ENCODE results near the gene FKBP15.
"Not testable (repeated sequence)": the region's sequence is repeated elsewhere in the genome, so short reads cannot be mapped to it uniquely, and the experiment has no call there.

The FKBP15 gene

DNA sequence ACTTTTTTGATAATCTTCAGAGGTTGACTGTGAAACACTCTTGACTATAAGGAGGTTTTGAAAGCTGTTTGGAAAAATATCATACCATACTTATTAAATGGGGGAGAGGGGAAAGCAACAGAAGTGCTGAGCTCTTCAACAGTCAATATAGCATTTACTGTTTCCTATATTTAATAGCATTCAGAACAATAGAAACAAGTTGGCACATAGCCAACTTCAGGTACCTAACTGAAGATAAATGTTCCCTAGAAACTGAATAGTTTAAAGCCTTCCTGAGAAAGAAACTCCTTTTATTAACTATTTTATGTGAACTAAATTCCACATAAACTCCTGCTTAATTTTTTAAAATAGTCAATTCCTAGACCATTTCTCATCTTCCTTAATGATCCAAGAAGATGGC is 26.6 kb upstream of the FKBP15 start:
- Mint-ChIP-seq H3K4me3 (no peak overlapping the region), H3K27me3 (no peaks in the 10 kb centered on the region), H3K36me3 (ENCODE audit: insufficient read depth) (no peaks in the 10 kb centered on the region), H3K27ac (ENCODE audit: low read depth) (no peak overlapping the region), H3K4me1 (no peaks in the 10 kb centered on the region), H3K9me3 (no peaks in the 10 kb centered on the region)
- no peak for DNase-seq (ENCODE audit: low spot score in 2 of 2)
- no peak for ATAC-seq (replicated peaks; ENCODE audit: extremely low read depth, poor library complexity, severe bottlenecking)

GRCh38 chr9:113246928-113247327 is 25.9 kb upstream of the FKBP15 start:
- Mint-ChIP-seq H3K27me3 (no peaks in the 10 kb centered on the region), H3K4me1 (no peaks in the 10 kb centered on the region), H3K27ac (ENCODE audit: low read depth) (no peak overlapping the region), H3K4me3 (no peak overlapping the region), H3K36me3 (ENCODE audit: insufficient read depth) (no peaks in the 10 kb centered on the region), H3K9me3 (no peaks in the 10 kb centered on the region)
- DNase-seq (ENCODE audit: low spot score in 2 of 2) (no peak), ATAC-seq (replicated peaks; ENCODE audit: extremely low read depth, poor library complexity, severe bottlenecking) (no peak)

DNA sequence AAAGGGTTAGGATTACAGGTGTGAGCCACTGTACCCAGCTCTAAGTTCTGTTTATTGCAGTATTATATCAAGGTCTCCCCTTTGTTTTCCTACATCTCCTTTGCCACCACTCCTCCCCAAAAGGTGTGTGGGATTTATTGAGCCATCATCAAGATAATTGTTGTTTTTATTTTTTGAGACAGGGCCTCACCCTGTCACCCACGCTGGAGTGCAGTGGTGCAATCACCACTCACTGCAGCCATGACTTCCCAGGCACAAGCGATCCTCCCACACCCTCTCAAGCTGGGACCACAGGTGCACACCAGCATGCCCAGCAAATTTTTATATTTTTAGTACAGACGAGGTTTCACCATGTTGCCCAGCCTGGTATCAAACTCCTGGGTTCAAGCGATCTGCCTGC is 24.8 kb upstream of the FKBP15 start:
- no peak overlapping the region for H3K27ac Mint-ChIP-seq (ENCODE audit: low read depth)
- H3K27me3 Mint-ChIP-seq: no peaks in the 10 kb centered on the region

GRCh38 chr9:113244556-113244955 is 23.5 kb upstream of the FKBP15 start:
- Mint-ChIP-seq H3K4me1 (no peaks in the 10 kb centered on the region), H3K27me3 (no peaks in the 10 kb centered on the region), H3K9me3 (no peaks in the 10 kb centered on the region), H3K4me3 (no peak overlapping the region), H3K27ac (ENCODE audit: low read depth) (no peak overlapping the region), H3K36me3 (ENCODE audit: insufficient read depth) (no peaks in the 10 kb centered on the region)
- ATAC-seq (replicated peaks; ENCODE audit: extremely low read depth, poor library complexity, severe bottlenecking): no peak
- no peak for DNase-seq (ENCODE audit: low spot score in 2 of 2)

More for the DNA sequence above, 24.8 kb upstream of the FKBP15 start:
- ATAC-seq (replicated peaks; ENCODE audit: extremely low read depth, poor library complexity, severe bottlenecking): no peak
- Mint-ChIP-seq H3K9me3 (no peaks in the 10 kb centered on the region), H3K36me3 (ENCODE audit: insufficient read depth) (no peaks in the 10 kb centered on the region), H3K4me3 (no peak overlapping the region), H3K4me1 (no peaks in the 10 kb centered on the region)
- DNase-seq (ENCODE audit: low spot score in 2 of 2): no peak

DNA sequence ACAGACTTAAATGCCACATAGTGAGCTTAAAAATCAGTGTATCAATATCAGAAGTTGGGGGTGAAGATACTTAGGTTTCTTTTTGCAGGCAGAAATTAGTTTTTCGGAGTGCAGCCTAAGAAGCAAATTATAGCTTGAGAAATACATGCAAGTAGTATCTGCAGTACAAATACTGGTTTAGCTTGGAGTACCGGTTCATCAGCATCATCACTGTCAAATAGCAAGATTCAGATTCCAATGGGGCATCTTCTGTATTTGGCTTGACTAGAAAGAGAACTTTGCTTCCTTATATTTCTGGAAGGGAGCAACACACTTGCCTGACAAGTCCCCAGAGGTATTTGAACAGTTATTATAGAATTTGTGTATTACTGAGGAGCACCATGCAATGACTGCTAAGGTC is 20.1 kb upstream of the FKBP15 start:
- Mint-ChIP-seq H3K36me3 (ENCODE audit: insufficient read depth) (no peaks in the 10 kb centered on the region), H3K4me3 (no peak overlapping the region), H3K4me1 (no peaks in the 10 kb centered on the region), H3K27ac (ENCODE audit: low read depth) (no peak overlapping the region), H3K27me3 (no peaks in the 10 kb centered on the region), H3K9me3 (no peaks in the 10 kb centered on the region)
- DNase-seq (ENCODE audit: low spot score in 2 of 2) (no peak), ATAC-seq (replicated peaks; ENCODE audit: extremely low read depth, poor library complexity, severe bottlenecking) (no peak)

GRCh38 chr9:113238859-113239232 is 17.8 kb upstream of the FKBP15 start:
- DNase-seq (ENCODE audit: low spot score in 2 of 2) (no peak), ATAC-seq (replicated peaks; ENCODE audit: extremely low read depth, poor library complexity, severe bottlenecking) (no peak)
- H3K4me1 Mint-ChIP-seq: peaks cover 2% of the 10 kb centered on the region
- no peaks in the 10 kb centered on the region for H3K9me3 Mint-ChIP-seq
- H3K36me3 Mint-ChIP-seq (ENCODE audit: insufficient read depth): no peaks in the 10 kb centered on the region
- no peaks in the 10 kb centered on the region for H3K27me3 Mint-ChIP-seq
- H3K4me3 Mint-ChIP-seq: no peak overlapping the region
- no peak overlapping the region for H3K27ac Mint-ChIP-seq (ENCODE audit: low read depth)

- Mint-ChIP-seq H3K9me3 (no peaks in the 10 kb centered on the region), H3K4me1 (peaks cover 6% of the 10 kb centered on the region), H3K27me3 (no peaks in the 10 kb centered on the region), H3K27ac (ENCODE audit: low read depth) (no peak overlapping the region), H3K36me3 (ENCODE audit: insufficient read depth) (no peaks in the 10 kb centered on the region), H3K4me3 (no peak overlapping the region)
- ATAC-seq (replicated peaks; ENCODE audit: extremely low read depth, poor library complexity, severe bottlenecking) (no peak), DNase-seq (ENCODE audit: low spot score in 2 of 2) (no peak)
These were observed 17.3 kb upstream of the FKBP15 start for GRCh38 chr9:113238202-113238858.

DNA sequence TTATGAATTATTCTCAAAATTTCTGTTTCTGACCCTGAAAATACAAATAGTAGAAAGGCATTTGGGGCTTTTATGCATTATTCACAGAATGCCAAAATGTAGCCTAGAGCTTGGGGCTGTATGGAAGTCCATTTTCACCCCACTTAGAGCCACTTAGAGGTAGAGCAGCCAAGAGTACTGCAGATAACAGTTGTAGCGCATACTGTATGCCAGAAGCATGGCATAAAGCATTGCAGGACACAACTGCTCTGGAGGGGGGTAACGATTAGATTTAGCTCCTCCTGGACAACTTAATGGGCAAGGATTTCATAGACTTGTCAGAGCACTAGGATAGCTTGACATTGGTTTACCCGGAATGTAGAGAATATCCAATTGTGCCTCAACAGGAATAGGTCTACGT is 15.9 kb upstream of the FKBP15 start:
- Mint-ChIP-seq H3K27me3 (no peaks in the 10 kb centered on the region), H3K27ac (ENCODE audit: low read depth) (no peak overlapping the region), H3K4me3 (no peak overlapping the region), H3K4me1 (peaks cover 14% of the 10 kb centered on the region), H3K9me3 (no peaks in the 10 kb centered on the region), H3K36me3 (ENCODE audit: insufficient read depth) (no peaks in the 10 kb centered on the region)
- no peak for DNase-seq (ENCODE audit: low spot score in 2 of 2)
- ATAC-seq (replicated peaks; ENCODE audit: extremely low read depth, poor library complexity, severe bottlenecking): no peak

DNA sequence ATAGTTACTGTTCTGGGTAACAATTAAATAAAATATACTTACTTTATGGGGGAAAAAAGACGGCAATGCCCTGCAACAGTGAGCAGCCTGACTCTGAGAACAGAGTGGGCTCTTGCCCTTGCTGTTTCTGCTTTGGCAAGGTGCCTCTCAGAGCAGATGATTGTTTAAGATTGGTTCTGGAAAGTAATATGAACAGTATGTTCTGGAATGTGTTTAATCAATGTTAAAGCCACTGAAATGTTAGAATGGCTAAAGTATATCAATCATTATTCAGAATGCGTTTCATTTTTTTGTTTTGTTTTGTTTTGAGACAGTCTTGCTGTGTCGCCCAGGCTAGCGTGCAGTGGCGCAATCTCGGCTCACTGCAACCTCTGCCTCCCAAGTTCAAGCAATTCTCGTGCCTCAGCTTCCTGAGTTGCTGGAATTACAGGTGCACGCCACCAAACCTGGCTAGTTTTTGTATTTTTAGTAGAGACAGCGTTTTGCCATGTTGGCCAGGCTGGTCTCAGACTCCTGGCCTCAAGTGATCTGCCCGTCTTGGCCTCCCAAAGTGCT is 14.7 kb upstream of the FKBP15 start:
- H3K36me3 Mint-ChIP-seq (ENCODE audit: insufficient read depth); H3K27me3 Mint-ChIP-seq; H3K9me3 Mint-ChIP-seq; H3K4me3 Mint-ChIP-seq; ATAC-seq (replicated peaks; ENCODE audit: extremely low read depth, poor library complexity, severe bottlenecking); DNase-seq (ENCODE audit: low spot score in 2 of 2); H3K27ac Mint-ChIP-seq (ENCODE audit: low read depth): not testable (repeated sequence)
- H3K4me1 Mint-ChIP-seq: peaks cover 14% of the 10 kb centered on the region

DNA sequence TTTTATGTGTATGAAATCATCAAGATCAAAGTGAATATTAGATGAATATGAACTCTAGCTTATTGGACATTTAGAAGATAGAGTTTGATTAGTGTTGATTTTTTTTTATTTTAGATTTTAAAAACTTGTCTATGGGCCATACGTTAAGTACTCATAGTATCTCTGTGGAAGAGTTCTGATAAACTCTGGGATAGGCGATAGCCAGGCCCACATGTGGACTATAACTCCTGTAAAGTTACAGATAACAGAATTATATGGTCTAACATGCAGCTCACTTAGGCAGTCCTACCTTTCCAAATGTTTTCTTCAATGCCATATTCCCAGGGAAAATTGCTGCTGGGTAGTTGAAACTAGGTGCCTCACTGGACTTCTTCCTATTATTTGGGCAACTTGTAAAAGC is 10.6 kb upstream of the FKBP15 start:
- DNase-seq (ENCODE audit: low spot score in 2 of 2): no peak

GRCh38 chr9:113228130-113228665 is 7.1 kb upstream of the FKBP15 start:
- ATAC-seq (replicated peaks; ENCODE audit: extremely low read depth, poor library complexity, severe bottlenecking): peak; percentile 33
- Mint-ChIP-seq H3K4me1 (peaks cover 7% of the 10 kb centered on the region), H3K36me3 (ENCODE audit: insufficient read depth) (peaks cover 2% of the 10 kb centered on the region), H3K27ac (ENCODE audit: low read depth) (no peak overlapping the region), H3K9me3 (no peaks in the 10 kb centered on the region), H3K27me3 (no peaks in the 10 kb centered on the region), H3K4me3 (no peak overlapping the region)
- no peak for DNase-seq (ENCODE audit: low spot score in 2 of 2)

More for the DNA sequence above, 10.6 kb upstream of the FKBP15 start:
- H3K4me3 Mint-ChIP-seq: no peak overlapping the region
- no peaks in the 10 kb centered on the region for H3K36me3 Mint-ChIP-seq (ENCODE audit: insufficient read depth)
- peak overlapping the region; percentile 94 for H3K27ac Mint-ChIP-seq (ENCODE audit: low read depth)
- ATAC-seq (replicated peaks; ENCODE audit: extremely low read depth, poor library complexity, severe bottlenecking): no peak
- H3K27me3 Mint-ChIP-seq: no peaks in the 10 kb centered on the region
- H3K9me3 Mint-ChIP-seq: no peaks in the 10 kb centered on the region
- peaks cover 14% of the 10 kb centered on the region for H3K4me1 Mint-ChIP-seq

DNA sequence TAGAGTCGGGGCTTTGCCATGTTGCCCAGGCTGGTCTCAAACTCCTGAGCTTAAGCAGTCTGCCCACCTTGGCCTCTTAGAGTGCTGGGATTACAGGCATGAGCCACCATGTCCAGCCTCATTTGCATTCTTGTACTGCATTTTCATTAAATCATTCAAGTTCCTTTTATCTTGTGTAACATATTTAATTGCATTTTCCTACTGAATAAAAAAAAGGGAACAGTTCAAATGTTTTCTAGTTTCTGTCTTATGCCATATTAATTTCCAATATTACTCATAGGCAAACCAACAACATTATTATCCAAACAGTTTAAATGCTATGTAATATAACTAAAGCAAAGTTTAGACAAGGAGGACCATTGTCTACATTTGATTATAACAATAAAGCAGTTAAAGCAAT is 6.4 kb upstream of the FKBP15 start:
- Mint-ChIP-seq H3K36me3 (ENCODE audit: insufficient read depth) (peaks cover 2% of the 10 kb centered on the region), H3K4me1 (peaks cover 1% of the 10 kb centered on the region), H3K27me3 (no peaks in the 10 kb centered on the region), H3K27ac (ENCODE audit: low read depth) (no peak overlapping the region), H3K4me3 (no peak overlapping the region), H3K9me3 (no peaks in the 10 kb centered on the region)
- no peak for ATAC-seq (replicated peaks; ENCODE audit: extremely low read depth, poor library complexity, severe bottlenecking)
- no peak for DNase-seq (ENCODE audit: low spot score in 2 of 2)

DNA sequence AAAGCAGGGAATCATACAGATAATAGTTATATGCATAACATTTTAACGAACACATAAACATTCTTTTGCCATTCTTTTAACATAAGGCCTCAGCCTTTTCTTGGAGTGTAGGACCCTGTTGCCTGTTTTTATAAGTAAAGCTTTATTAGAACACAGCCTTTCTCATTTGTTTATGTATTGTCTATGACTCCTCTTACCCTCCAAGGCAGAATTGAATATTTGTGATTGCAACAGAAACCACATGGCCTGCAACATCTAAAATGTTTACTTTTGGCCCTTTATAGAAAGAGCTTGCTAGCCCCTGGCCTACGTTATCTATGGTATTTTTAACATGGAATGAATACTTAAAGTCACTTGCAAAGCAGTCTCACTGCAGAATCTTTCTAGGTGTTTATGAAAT is 2.9 kb upstream of the FKBP15 start:
- Mint-ChIP-seq H3K9me3 (no peaks in the 10 kb centered on the region), H3K27ac (ENCODE audit: low read depth) (no peak overlapping the region), H3K4me3 (no peak overlapping the region), H3K36me3 (ENCODE audit: insufficient read depth) (peaks cover 11% of the 10 kb centered on the region), H3K27me3 (no peaks in the 10 kb centered on the region), H3K4me1 (peaks cover 26% of the 10 kb centered on the region)
- DNase-seq (ENCODE audit: low spot score in 2 of 2): no peak
- no peak for ATAC-seq (replicated peaks; ENCODE audit: extremely low read depth, poor library complexity, severe bottlenecking)
